GM23338 (cell line): ENCODE results near the gene HOXC9. TPM values are rescaled to one million over a fixed set of nuclear protein-coding genes. Genes with fewer than 3 reads are reported as not detected.

Experiments
- ATAC-seq: fragments of 200-7000 bp; cut with Tn5 transposase; 3 replicates; pipeline ENCODE4 v1.9.1; 2020
- DNase-seq: peaks from one replicate; pipeline ENCODE4 v3.0.0-alpha.2; 2015; ENCODE audit warnings: low spot score
- H2AFZ ChIP-seq: fragments of 200-600 bp; sonication (generic); 2 replicates; pipeline ENCODE4 v1.8.0; 2016; ENCODE audit warnings: antibody characterized with exemption, mild to moderate bottlenecking, moderate library complexity
- H3F3A ChIP-seq: fragments of 200-600 bp; sonication (generic); replicated peaks from 2 replicates; pipeline ENCODE4 v1.8.0; 2017; ENCODE audit warnings: antibody characterized with exemption, mixed run types, low read depth
- H3K27ac ChIP-seq: fragments of 200-600 bp; sonication (generic); 2 replicates; pipeline ENCODE4 v1.6.1; 2016; ENCODE audit warnings: low read depth
- H3K27me3 ChIP-seq: fragments of 200-600 bp; sonication (generic); 2 replicates; pipeline ENCODE4 v1.8.0; 2016; ENCODE audit warnings: mild to moderate bottlenecking, mixed run types, moderate library complexity; ENCODE audit not compliant: insufficient read depth
- H3K36me3 ChIP-seq: fragments of 200-600 bp; sonication (generic); 2 replicates; pipeline ENCODE4 v1.8.0; 2016; ENCODE audit warnings: mild to moderate bottlenecking; ENCODE audit not compliant: insufficient read depth
- H3K4me1 ChIP-seq: fragments of 200-600 bp; sonication (generic); 2 replicates; pipeline ENCODE4 v1.8.0; 2016; ENCODE audit warnings: mild to moderate bottlenecking, moderate library complexity; ENCODE audit not compliant: insufficient read depth
- H3K4me2 ChIP-seq: fragments of 200-600 bp; sonication (generic); 2 replicates; pipeline ENCODE4 v1.7.1; 2017; ENCODE audit warnings: mixed run types
- H3K4me3 ChIP-seq: fragments of 200-600 bp; sonication (generic); 2 replicates; pipeline ENCODE4 v1.6.1; 2016; ENCODE audit warnings: mixed run types
- H3K79me2 ChIP-seq: fragments of 200-600 bp; sonication (generic); replicated peaks from 2 replicates; pipeline ENCODE4 v1.8.0; 2017; ENCODE audit warnings: mild to moderate bottlenecking; ENCODE audit not compliant: insufficient read depth
- H3K9me2 ChIP-seq: fragments of 200-600 bp; sonication (generic); 2 replicates; pipeline ENCODE4 v1.8.0; 2017; ENCODE audit not compliant: insufficient read depth
- H4K20me1 ChIP-seq: fragments of 200-600 bp; sonication (generic); replicated peaks from 2 replicates; pipeline ENCODE4 v1.8.0; 2017; ENCODE audit warnings: mild to moderate bottlenecking; ENCODE audit not compliant: insufficient read depth
- H3K27ac Mint-ChIP-seq: 2 replicates; pipeline ENCODE4 v1.8.0; 2020; ENCODE audit warnings: inconsistent platforms, mild to moderate bottlenecking, moderate library complexity, mixed read lengths
- H3K27me3 Mint-ChIP-seq: 3 replicates; pipeline ENCODE4 v1.8.0; 2022; ENCODE audit warnings: low read depth, mild to moderate bottlenecking, moderate library complexity, mixed read lengths, inconsistent platforms; ENCODE audit not compliant: insufficient read depth, poor library complexity
- H3K36me3 Mint-ChIP-seq: 3 replicates; pipeline ENCODE4 v1.8.0; 2021; ENCODE audit warnings: low read depth, mild to moderate bottlenecking, inconsistent platforms, moderate library complexity, mixed read lengths
- H3K4me1 Mint-ChIP-seq: 3 replicates; pipeline ENCODE4 v1.8.0; 2020; ENCODE audit warnings: mild to moderate bottlenecking, inconsistent platforms, mixed read lengths
- H3K4me3 Mint-ChIP-seq: 3 replicates; pipeline ENCODE4 v1.8.0; 2021; ENCODE audit warnings: moderate library complexity, mild to moderate bottlenecking, inconsistent platforms, mixed read lengths
- H3K9me3 Mint-ChIP-seq: 3 replicates; pipeline ENCODE4 v1.8.0; 2020; ENCODE audit warnings: moderate library complexity, mild to moderate bottlenecking, inconsistent platforms, mixed read lengths
- CREB1 ChIP-seq: fragments of 250-450 bp; sonication (Bioruptor Pico); IDR thresholded peaks from 2 replicates; pipeline ENCODE4 v1.5.0; 2020; ENCODE audit warnings: low read depth, mild to moderate bottlenecking, moderate library complexity
- CTCF ChIP-seq, 2 experiments: fragments of 200-600 bp in 1 of 2; sonication (generic) in 1 of 2; conservative IDR thresholded peaks; 2 replicates each; pipeline versions ENCODE4 v1.5.1 to v1.6.1; 2016 to 2017; ENCODE audit warnings: antibody characterized with exemption in 2 of 2, low read depth in 2 of 2, mild to moderate bottlenecking in 2 of 2, moderate library complexity in 1 of 2
- ETS1 ChIP-seq: IDR thresholded peaks from 2 replicates; pipeline ENCODE4 v1.6.1; 2016; ENCODE audit warnings: antibody characterized with exemption
- EZH2 ChIP-seq: fragments of 200-600 bp; sonication (generic); IDR thresholded peaks from one replicate; pipeline ENCODE4 v1.8.0; 2017; ENCODE audit warnings: antibody characterized with exemption, mild to moderate bottlenecking, low read depth; ENCODE audit not compliant: unreplicated experiment
- EZH2phosphoT487 ChIP-seq: fragments of 200-600 bp; sonication (generic); IDR thresholded peaks from one replicate; pipeline ENCODE4 v1.8.1; 2018; ENCODE audit warnings: antibody characterized with exemption; ENCODE audit not compliant: unreplicated experiment
- JUNB ChIP-seq: IDR thresholded peaks from one replicate; pipeline ENCODE4 v1.6.1; 2016; ENCODE audit warnings: antibody characterized with exemption; ENCODE audit not compliant: unreplicated experiment
- NANOG ChIP-seq: IDR thresholded peaks from 2 replicates; pipeline ENCODE4 v1.6.1; 2016; ENCODE audit warnings: antibody characterized with exemption, borderline replicate concordance
- POLR2AphosphoS5 ChIP-seq: IDR thresholded peaks from 2 replicates; pipeline ENCODE4 v1.6.1; 2016; ENCODE audit warnings: antibody characterized with exemption, low read depth
- REST ChIP-seq: IDR thresholded peaks from one replicate; pipeline ENCODE4 v1.6.1; 2018; ENCODE audit warnings: antibody characterized with exemption; ENCODE audit not compliant: unreplicated experiment
- STAT1 ChIP-seq: IDR thresholded peaks from one replicate; pipeline ENCODE4 v1.6.1; 2016; ENCODE audit warnings: antibody characterized with exemption; ENCODE audit not compliant: unreplicated experiment
- ZNF114 ChIP-seq: fragments of 250-450 bp; sonication (Bioruptor Pico); IDR thresholded peaks from 2 replicates; pipeline ENCODE4 v1.5.0; 2020; ENCODE audit warnings: mild to moderate bottlenecking, moderate library complexity
- ZNF331 ChIP-seq: fragments of 250-450 bp; sonication (Bioruptor Pico); IDR thresholded peaks from 2 replicates; pipeline ENCODE4 v1.5.0; 2020; ENCODE audit warnings: low read depth, mild to moderate bottlenecking, moderate library complexity
- ZNF462 ChIP-seq: fragments of 250-450 bp; sonication (Bioruptor Pico); IDR thresholded peaks from 2 replicates; pipeline ENCODE4 v1.5.0; 2020; ENCODE audit warnings: mild to moderate bottlenecking, moderate library complexity
- polyA plus RNA-seq: library from polyadenylated mRNA; unstranded; fragments of >200 nt; fragmentation: Nextera tagmentation; extraction: Ambion mirVana; gene quantifications from 2 replicates; pipeline ENCODE4 v1.2.1, GENCODE V29; 2016
- total RNA-seq: library from RNA; depleted of rRNA; stranded (reverse); fragments of >200 nt; shearing (Covaris generic); gene quantifications from 2 replicates; pipeline ENCODE4 v1.2.3, GENCODE V29; 2014

HOXC9 gene
- total and polyA plus RNA-seq, 2 experiments from 2014 or later = not detected

GRCh38 chr12:54011665-54012532 lies 11.9 kb downstream of the HOXC9 start:
- H3K27me3 ChIP-seq = peaks cover 100% of the 10 kb centered on the region
- no peak for TF ChIP-seq CREB1 (CRISPR knock-in tag)
- peak; percentile 6 for TF ChIP-seq EZH2phosphoT487
- TF ChIP-seq CTCF (conservative IDR thresholded peaks at IDR 0.05; ENCODE audit: low read depth in 2 of 2) = no peak
- no peak for TF ChIP-seq ZNF462 (CRISPR knock-in tag)
- TF ChIP-seq EZH2 = peak; percentile 60
- no peak for TF ChIP-seq ZNF114 (CRISPR knock-in tag)
- no peak for TF ChIP-seq STAT1
- no peak for TF ChIP-seq NANOG
- no peak for TF ChIP-seq ZNF331
- no peak for TF ChIP-seq JUNB
- no peak for TF ChIP-seq ETS1
- TF ChIP-seq POLR2AphosphoS5 = no peak
- TF ChIP-seq REST = no peak
- peaks cover 99% of the 10 kb centered on the region for H3K27me3 Mint-ChIP-seq

More at GRCh38 chr12:54011665-54012532, 11.9 kb downstream of the HOXC9 start:
- Histone ChIP-seq H3K9me2 (no peaks in the 10 kb centered on the region), H3K4me3 (no peak overlapping the region), H3K4me1 (peaks cover 43% of the 10 kb centered on the region), H4K20me1 (peaks cover 25% of the 10 kb centered on the region), H3K27ac (no peak overlapping the region), H3K79me2 (no peaks in the 10 kb centered on the region), H3F3A (peaks cover 38% of the 10 kb centered on the region), H3K36me3 (no peaks in the 10 kb centered on the region), H2AFZ (no peak overlapping the region), H3K4me2 (peak overlapping the region; percentile 7; the same call in 1 of the 2 replicates)
- ATAC-seq (no peak), DNase-seq (peak; percentile 75)
- H3K4me3 Mint-ChIP-seq = no peak overlapping the region
- H3K4me1 Mint-ChIP-seq = peaks cover 26% of the 10 kb centered on the region
- H3K9me3 Mint-ChIP-seq = no peaks in the 10 kb centered on the region; the same call in 2 of the 3 replicates
- no peaks in the 10 kb centered on the region for H3K36me3 Mint-ChIP-seq
- H3K27ac Mint-ChIP-seq = no peak overlapping the region
